HTR-8/SVneo (cell line): Measurements from ENCODE around the gene COL6A5.

Experiments
- DNase-seq: peaks from one replicate; pipeline ENCODE4 v3.0.0; 2011; ENCODE audit warnings: low spot score, mixed read lengths; ENCODE audit not compliant: insufficient read length
- FAIRE-seq: peaks from 2 replicates; lab custom pipeline; 2011; peaks lifted over from hg19 to GRCh38; lab: Jason Lieb, UNC

The COL6A5 gene

DNA sequence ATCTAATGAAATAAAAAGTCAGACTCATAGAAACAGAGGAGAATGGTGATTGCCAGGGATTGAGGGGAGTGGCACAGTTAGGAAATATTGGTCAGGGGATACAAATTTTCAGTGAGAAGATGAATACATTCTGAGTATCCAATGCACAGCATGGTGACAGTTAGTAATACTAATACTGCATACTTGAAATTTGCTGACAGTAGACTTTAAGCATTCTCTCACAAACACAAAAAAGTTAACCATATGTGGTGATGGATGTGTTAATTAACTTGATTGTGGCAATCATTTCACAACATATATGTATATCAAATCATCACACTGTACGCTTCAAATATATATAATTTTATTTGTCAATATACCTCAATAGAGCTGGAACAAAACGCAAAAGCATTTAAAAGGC lies 162.3 kb downstream of the COL6A5 start:
- no peak for FAIRE-seq

GRCh38 chr3:130509008-130509407 lies 163.5 kb downstream of the COL6A5 start:
- FAIRE-seq (no peak), DNase-seq (no peak)

More for the DNA sequence above, 162.3 kb downstream of the COL6A5 start:
- no peak for DNase-seq

- no peak for FAIRE-seq
These were observed 169.2 kb downstream of the COL6A5 start for GRCh38 chr3:130514681-130515080.

DNA sequence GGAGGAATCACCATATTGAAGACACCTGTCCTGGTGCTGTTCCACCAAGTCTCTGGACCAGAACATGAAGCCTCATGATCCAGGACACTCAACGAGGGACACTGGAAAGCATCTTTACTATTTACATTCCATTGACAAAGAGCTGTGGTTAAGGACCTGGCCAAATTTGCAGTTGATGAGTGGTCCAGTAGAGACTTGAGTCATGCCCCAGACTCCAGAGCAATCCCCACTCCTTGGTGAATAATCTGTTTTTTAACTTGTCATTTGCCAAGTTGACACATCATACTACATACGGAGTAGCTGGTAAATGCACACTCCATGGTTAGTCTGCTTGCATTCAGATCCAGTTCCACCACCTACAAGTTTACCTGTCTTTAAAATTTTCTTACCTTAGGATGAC lies 170.3 kb downstream of the COL6A5 start:
- no peak for DNase-seq
- no peak for FAIRE-seq

More at GRCh38 chr3:130514681-130515080, 169.2 kb downstream of the COL6A5 start:
- DNase-seq: no peak

GRCh38 chr3:130516645-130517512 lies 171.4 kb downstream of the COL6A5 start, which contains the start of gene COL6A6:
Gene COL6A6 (plus strand): TSS chr3:130517177. CDS start chr3:130560365, 43,188 bp downstream.
- DNase-seq: no peak
- FAIRE-seq: no peak

- no peak for FAIRE-seq
- no peak for DNase-seq
These were observed 172.1 kb downstream of the COL6A5 start for GRCh38 chr3:130517602-130518001.

GRCh38 chr3:130519754-130520153 lies 174.3 kb downstream of the COL6A5 start:
- FAIRE-seq (no peak), DNase-seq (no peak)

- FAIRE-seq: no peak
- DNase-seq: no peak
These were observed 176.9 kb downstream of the COL6A5 start for GRCh38 chr3:130522399-130522798.

GRCh38 chr3:130527426-130527825 lies 182.0 kb downstream of the COL6A5 start:
- no peak for FAIRE-seq

GRCh38 chr3:130528120-130528519 lies 182.6 kb downstream of the COL6A5 start:
- FAIRE-seq (no peak), DNase-seq (no peak)

More at GRCh38 chr3:130527426-130527825, 182.0 kb downstream of the COL6A5 start:
- no peak for DNase-seq

DNA sequence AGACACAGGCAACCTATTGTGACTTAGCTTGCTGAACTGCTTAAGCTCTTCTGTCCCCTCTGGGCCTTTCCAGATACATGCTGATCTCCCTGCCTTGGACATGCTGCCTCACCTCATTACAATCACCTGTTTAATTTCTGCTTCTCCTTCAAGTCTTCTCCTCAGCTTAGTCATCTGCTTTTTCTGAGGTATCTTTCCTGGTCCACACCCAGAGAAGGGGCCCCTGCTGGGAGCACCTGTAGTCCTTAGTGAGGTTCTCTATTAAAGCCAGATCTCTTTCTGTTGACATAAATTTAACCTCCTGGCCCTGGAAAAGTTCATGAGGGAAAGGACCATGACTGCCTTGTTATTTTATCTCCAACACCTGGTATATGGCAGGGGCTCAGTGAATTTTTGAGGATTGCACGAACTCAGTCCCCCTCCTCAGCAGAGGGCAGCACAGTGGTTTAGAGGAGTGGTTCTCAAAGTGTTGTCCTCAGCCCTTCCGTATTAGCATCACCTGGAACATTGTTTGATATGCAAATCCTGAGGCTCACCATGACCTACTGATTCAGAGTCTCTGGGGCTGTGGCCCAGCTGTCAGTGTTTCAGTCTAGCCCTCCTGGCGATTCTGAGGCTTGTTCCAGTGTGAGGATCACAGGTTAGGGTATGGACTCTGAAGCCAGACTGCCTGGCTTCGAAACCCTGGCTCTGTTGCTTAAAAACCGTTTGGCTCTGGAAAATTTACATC lies 184.2 kb downstream of the COL6A5 start:
- DNase-seq (no peak), FAIRE-seq (no peak)

GRCh38 chr3:130533247-130533646 lies 187.8 kb downstream of the COL6A5 start:
- FAIRE-seq (no peak), DNase-seq (no peak)
